ENCODE results near the gene DHRS12.

Gene DHRS12

GRCh38 chr13:51747438-51748434 is 56.2 kb downstream of the DHRS12 start:
- no peak for DNase-seq

DNA sequence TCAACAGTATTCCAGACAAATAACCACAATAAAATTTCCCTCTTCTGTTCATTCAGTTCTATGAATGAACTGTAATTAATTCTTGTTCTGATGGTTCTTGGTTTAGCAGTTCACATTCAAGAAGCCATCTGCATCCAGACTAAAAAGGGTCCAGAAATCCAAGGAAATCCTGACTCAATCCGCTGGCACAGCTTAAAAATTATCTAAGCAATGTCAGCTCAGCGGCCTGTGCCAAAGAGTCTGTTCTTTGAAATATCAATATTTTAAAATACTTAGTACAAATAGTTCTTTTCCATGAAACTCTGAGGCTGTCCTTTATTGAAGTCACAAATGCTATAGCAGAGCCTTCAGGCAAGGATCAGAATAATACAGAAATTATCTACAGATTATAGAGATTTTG is 57.2 kb downstream of the DHRS12 start:
- DNase-seq, result no peak

DNA sequence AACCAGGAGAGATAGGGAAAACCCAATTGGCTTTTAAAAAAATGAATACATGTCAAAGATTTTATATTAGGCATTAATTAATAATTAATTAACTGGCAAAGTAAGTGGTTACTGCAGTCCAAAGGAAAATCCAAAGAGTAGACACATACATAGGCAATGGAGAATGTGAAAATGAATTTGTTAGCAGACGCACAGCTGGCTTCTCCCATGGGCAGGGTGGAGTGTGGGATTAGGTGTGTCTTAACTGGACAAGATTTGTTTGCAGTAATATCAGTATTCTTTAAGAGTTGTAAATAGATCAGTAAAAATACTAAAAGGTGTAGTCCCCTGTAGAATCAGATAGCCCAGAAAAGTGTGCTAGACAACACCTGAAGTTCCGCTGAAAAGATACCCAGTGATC is 58.7 kb downstream of the DHRS12 start:
- DNase-seq, result no peak

DNA sequence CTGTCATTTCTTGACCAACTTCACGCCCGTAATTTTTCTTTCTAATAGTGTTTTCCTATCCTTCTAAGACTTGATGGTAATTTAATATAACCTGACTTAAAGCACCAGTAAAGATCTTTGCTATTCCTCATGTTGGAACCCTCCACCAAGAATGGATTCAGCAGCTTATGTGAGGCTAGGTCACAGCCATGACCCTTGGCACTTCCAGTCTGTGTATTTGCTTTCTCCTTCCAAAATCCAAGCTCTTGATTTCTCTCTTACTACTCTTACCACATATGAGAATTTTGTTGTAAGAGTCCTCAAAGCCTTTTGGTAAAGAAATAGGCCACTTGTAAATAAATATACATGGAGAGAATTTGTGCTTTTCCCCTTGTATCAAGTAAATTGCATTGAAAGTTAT is 61.4 kb downstream of the DHRS12 start:
- no peak for DNase-seq

- no peak for DNase-seq
These were observed 61.9 kb downstream of the DHRS12 start for GRCh38 chr13:51742031-51742430.

GRCh38 chr13:51740698-51741097 is 63.3 kb downstream of the DHRS12 start:
- no peak for DNase-seq

GRCh38 chr13:51739027-51739764 is 64.8 kb downstream of the DHRS12 start:
- DNase-seq, result no peak

DNA sequence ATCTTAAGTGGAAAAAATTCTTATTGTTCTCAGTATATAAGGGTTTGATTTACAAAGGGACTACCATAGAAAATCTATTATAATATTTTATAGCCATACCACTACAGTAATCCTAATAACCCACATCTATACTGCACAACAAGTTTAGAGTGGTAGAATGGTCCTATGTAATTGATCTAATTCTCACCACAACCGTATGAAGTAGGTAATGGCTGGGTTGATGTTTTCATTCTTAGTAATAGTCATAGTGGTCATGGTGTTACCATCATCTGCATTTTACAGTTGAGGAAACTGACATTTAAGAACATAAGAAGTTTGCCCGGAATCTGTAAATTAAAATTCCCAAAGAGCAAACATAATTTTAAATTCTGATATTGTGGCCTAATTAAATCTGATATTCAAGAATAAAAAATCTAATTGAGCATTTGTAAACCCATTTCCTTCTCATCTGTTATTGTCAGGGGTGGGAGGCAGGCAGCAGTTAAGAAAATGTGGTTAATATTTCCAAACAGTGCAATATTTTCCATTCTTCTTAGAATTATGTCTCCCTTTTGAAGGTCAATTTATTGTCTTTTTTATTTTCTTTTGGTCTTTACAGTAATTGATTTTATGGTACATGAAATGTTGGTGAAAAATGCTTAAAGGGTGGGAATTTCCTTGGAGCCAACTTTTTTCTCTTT is 65.6 kb downstream of the DHRS12 start:
- DNase-seq, result no peak

DNA sequence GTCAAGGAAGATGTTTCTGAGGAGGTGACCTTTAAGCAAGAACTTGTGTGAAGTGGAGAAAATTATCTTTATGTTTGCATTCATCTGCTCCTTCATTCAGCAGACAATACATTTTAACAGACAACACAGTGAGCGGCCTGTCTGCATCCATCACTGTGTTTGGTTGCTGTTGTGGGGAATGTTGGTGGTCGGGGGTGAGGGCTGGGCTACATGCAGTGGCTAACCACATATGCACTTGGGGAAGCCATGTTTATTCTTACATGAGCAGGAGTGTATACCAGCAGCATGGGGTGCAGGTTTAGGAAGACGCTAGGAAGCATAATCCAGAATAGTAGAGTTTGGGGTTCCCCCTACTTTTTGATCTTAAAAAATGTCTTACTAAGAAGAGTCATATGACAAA is 66.4 kb downstream of the DHRS12 start:
- DNase-seq, result no peak

DNA sequence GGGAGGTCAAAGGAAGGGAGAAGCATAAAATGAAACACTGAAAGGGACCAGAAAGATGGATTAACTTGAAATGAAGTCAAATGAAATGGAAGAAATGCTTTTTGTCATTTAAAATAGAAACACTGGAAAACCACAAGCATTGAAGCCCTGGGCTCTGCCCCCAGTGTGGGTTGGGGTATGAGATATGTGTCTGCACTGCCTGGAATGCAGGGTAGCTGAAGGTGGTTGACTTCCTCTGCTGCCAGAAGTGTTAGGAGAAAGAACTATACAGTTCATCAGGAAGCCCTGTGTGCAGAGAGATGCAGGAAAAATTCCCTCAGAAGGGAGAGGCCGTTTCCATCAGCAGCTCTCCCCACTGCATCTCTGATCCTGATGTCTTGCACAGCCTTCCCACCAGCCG is 69.2 kb downstream of the DHRS12 start:
- DNase-seq, result no peak

GRCh38 chr13:51733374-51734298 is 70.3 kb downstream of the DHRS12 start:
- DNase-seq, result peak; percentile 65 to 81

- no peak for DNase-seq
These were observed 72.2 kb downstream of the DHRS12 start for GRCh38 chr13:51731759-51732158.

- DNase-seq, result no peak
These were observed 73.0 kb downstream of the DHRS12 start for GRCh38 chr13:51730927-51731326.

- DNase-seq, result no peak
These were observed 74.0 kb downstream of the DHRS12 start for GRCh38 chr13:51729866-51730553.

- no peak for DNase-seq
These were observed 75.0 kb downstream of the DHRS12 start for GRCh38 chr13:51728972-51729371.

GRCh38 chr13:51728275-51728673 is 75.7 kb downstream of the DHRS12 start:
- no peak for DNase-seq

GRCh38 chr13:51727634-51728274 is 76.2 kb downstream of the DHRS12 start:
- DNase-seq, result no peak

DNA sequence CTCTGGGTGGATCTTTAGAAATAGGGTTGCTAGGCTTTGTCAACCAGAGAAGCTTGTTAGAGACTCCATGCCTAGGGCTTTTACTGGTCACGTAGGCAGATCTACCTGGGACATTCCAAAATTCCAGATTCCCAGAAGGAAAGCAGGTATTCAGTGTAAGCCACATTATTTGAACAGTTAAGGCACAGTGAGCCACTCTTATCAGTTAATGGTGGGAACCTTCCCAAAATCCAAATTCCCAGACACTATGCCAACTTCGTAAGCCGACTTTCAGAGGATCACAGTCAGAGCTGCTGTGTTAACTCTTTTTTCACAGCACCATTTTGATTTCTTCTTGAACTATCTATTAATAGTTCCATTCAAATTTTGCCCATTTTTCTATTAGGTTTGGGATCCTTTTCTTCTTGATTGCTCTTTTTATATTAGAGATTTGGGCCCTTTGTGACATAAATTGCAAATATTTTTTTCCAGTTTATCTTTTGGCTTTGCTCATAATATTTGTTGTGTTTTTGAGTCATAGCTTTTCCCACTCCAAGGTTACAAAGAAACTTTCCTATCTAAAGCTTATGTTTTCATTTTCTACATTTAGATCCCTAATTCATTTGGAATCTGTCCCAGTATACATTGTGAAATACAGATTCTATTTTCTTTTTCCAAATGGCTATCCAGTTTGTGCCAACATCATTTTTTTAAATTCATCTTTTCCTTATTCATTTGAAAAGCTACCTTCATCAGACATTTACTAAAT is 77.3 kb downstream of the DHRS12 start:
- no peak for DNase-seq

DNA sequence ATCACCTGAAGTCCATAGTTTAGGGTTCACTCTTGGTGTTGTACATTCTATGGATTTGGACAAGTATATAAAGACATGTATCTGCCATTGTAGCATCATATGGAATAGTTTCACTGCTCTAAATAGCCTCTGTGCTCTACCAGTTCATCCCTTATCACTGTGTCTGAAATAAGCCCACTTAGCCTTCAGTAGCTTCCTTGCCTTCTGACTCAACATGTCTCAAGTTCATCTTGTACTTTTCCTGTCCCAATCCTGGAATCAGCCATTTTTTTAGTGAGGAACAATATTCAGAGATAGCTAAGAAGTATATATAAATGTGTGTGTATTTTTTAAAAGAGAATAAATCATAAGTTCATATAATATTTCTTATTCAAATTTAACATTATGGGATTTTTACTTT is 79.2 kb downstream of the DHRS12 start:
- no peak for DNase-seq

GRCh38 chr13:51723529-51723928 is 80.4 kb downstream of the DHRS12 start:
- DNase-seq, result no peak

All from inflammatory macrophage (primary cell).